Measurements from ENCODE around the gene PIP5KL1.
A peak's percentile ranks its signal among the peaks of the same experiment; 100 is the strongest.

GRCh38 chr9:127903557-127904475, 26.8 kb downstream of the PIP5KL1 start:
- TF ChIP-seq CTCF (IDR thresholded peaks at IDR 0.05), result no peak
- TF ChIP-seq POLR2A (IDR thresholded peaks at IDR 0.05), result peak in 1 of 4 donors; percentile 71
